ENCODE measurements around the gene KIF26B. TPM values are rescaled to one million over a fixed set of nuclear protein-coding genes. Genes with fewer than 3 reads are reported as not detected.

The KIF26B gene
- polyA plus RNA-seq, 1 donor from 2014 or later = 6.3 TPM

GRCh38 chr1:245742896-245743295, 588.1 kb downstream of the KIF26B start:
- TF ChIP-seq TAF1 (IDR thresholded peaks at IDR 0.05; ENCODE audit: low read depth) (no peak), EZH2 (IDR thresholded peaks at IDR 0.05; ENCODE audit: borderline replicate concordance, insufficient read depth, low read length, poor library complexity, severe bottlenecking) (no peak), MXI1 (conservative IDR thresholded peaks at IDR 0.05; ENCODE audit: poor library complexity, severe bottlenecking) (no peak), SMC3 (conservative IDR thresholded peaks at IDR 0.05; ENCODE audit: poor library complexity) (no peak), RAD21 (conservative IDR thresholded peaks at IDR 0.05) (no peak), POLR2AphosphoS5 (IDR thresholded peaks at IDR 0.05) (no peak), CTCF (IDR thresholded peaks at IDR 0.05; ENCODE audit: poor library complexity, severe bottlenecking) (no peak), REST (IDR thresholded peaks at IDR 0.05; ENCODE audit: borderline replicate concordance) (no peak), EP300 (conservative IDR thresholded peaks at IDR 0.05; ENCODE audit: poor library complexity, severe bottlenecking) (no peak)
- H3K27me3 ChIP-seq (ENCODE audit: insufficient read depth, low read depth, low read length) = no peaks in the 10 kb centered on the region
- no peaks in the 10 kb centered on the region for H3K9me3 ChIP-seq (ENCODE audit: low read length)
- no peaks in the 10 kb centered on the region for H3K36me3 ChIP-seq (ENCODE audit: insufficient read depth, low read length)
- no peaks in the 10 kb centered on the region for H4K20me1 ChIP-seq (ENCODE audit: insufficient read depth)
- no peak overlapping the region for H2AFZ ChIP-seq (ENCODE audit: low read depth, low read length)
- no peak overlapping the region for H3K4me3 ChIP-seq (ENCODE audit: low read length)
- H3F3A ChIP-seq (ENCODE audit: insufficient read depth, low read length, poor library complexity, severe bottlenecking) = no peaks in the 10 kb centered on the region
- no peak overlapping the region for H3K9ac ChIP-seq (ENCODE audit: low read length)
- no peak overlapping the region for H3K4me2 ChIP-seq (ENCODE audit: low read length)
- no peaks in the 10 kb centered on the region for H3K9me2 ChIP-seq (ENCODE audit: insufficient read depth, low read length)
- no peak overlapping the region for H3K27ac ChIP-seq (ENCODE audit: low read length)
- H3K79me2 ChIP-seq (replicated peaks; ENCODE audit: insufficient read depth, low read length) = no peaks in the 10 kb centered on the region

- no peaks in the 10 kb centered on the region for H3F3A ChIP-seq (ENCODE audit: insufficient read depth, low read length, poor library complexity, severe bottlenecking)
- no peak overlapping the region for H3K4me2 ChIP-seq (ENCODE audit: low read length)
- no peaks in the 10 kb centered on the region for H4K20me1 ChIP-seq (ENCODE audit: insufficient read depth)
- no peaks in the 10 kb centered on the region for H3K9me3 ChIP-seq (ENCODE audit: low read length)
- H3K9me2 ChIP-seq (ENCODE audit: insufficient read depth, low read length) = no peaks in the 10 kb centered on the region
- no peak overlapping the region for H3K9ac ChIP-seq (ENCODE audit: low read length)
- TF ChIP-seq TAF1 (IDR thresholded peaks at IDR 0.05; ENCODE audit: low read depth) = no peak
- TF ChIP-seq CTCF (IDR thresholded peaks at IDR 0.05; ENCODE audit: poor library complexity, severe bottlenecking) = no peak
- no peak for TF ChIP-seq EP300 (conservative IDR thresholded peaks at IDR 0.05; ENCODE audit: poor library complexity, severe bottlenecking)
- no peak for TF ChIP-seq EZH2 (IDR thresholded peaks at IDR 0.05; ENCODE audit: borderline replicate concordance, insufficient read depth, low read length, poor library complexity, severe bottlenecking)
- no peak for TF ChIP-seq MXI1 (conservative IDR thresholded peaks at IDR 0.05; ENCODE audit: poor library complexity, severe bottlenecking)
- no peak for TF ChIP-seq REST (IDR thresholded peaks at IDR 0.05; ENCODE audit: borderline replicate concordance)
- no peak for TF ChIP-seq POLR2AphosphoS5 (IDR thresholded peaks at IDR 0.05)
- TF ChIP-seq RAD21 (conservative IDR thresholded peaks at IDR 0.05) = no peak
- no peak for TF ChIP-seq SMC3 (conservative IDR thresholded peaks at IDR 0.05; ENCODE audit: poor library complexity)
- H3K27ac ChIP-seq (ENCODE audit: low read length) = no peak overlapping the region
- H3K27me3 ChIP-seq (ENCODE audit: insufficient read depth, low read depth, low read length) = no peaks in the 10 kb centered on the region
- no peak overlapping the region for H2AFZ ChIP-seq (ENCODE audit: low read depth, low read length)
- H3K4me3 ChIP-seq (ENCODE audit: low read length) = no peak overlapping the region
- H3K36me3 ChIP-seq (ENCODE audit: insufficient read depth, low read length) = no peaks in the 10 kb centered on the region
- no peaks in the 10 kb centered on the region for H3K79me2 ChIP-seq (replicated peaks; ENCODE audit: insufficient read depth, low read length)
These were observed 593.5 kb downstream of the KIF26B start for GRCh38 chr1:245748240-245748639.

Measured in neural cell (in vitro differentiated cells).